Neuronal stem cell (in vitro differentiated cells): ENCODE results near the gene ATP6V1E1.

Source experiments
- DNase-seq: peaks from one replicate; pipeline ENCODE4 v3.0.0-alpha.2; 2013; ENCODE audit warnings: low spot score
- H2AFZ ChIP-seq: one replicate; pipeline ENCODE4 v1.6.1; 2013; ENCODE audit warnings: mild to moderate bottlenecking, low read length, inconsistent platforms
- H2AK5ac ChIP-seq: 2 replicates; pipeline ENCODE4 v1.6.1; 2013; ENCODE audit warnings: low read depth, mild to moderate bottlenecking, inconsistent platforms, low read length, moderate library complexity, mixed read lengths
- H2BK120ac ChIP-seq: 2 replicates; pipeline ENCODE4 v1.6.1; 2013; ENCODE audit warnings: low read depth, mild to moderate bottlenecking, inconsistent platforms, low read length, moderate library complexity, mixed read lengths
- H2BK12ac ChIP-seq: one replicate; pipeline ENCODE4 v1.6.1; 2013; ENCODE audit warnings: low read length, inconsistent platforms
- H2BK15ac ChIP-seq: 2 replicates; pipeline ENCODE4 v1.6.1; 2013; ENCODE audit warnings: mild to moderate bottlenecking, low read length, inconsistent platforms, mixed read lengths
- H2BK5ac ChIP-seq: one replicate; pipeline ENCODE4 v1.6.1; 2013; ENCODE audit warnings: inconsistent platforms, mild to moderate bottlenecking, low read length, moderate library complexity
- H3K14ac ChIP-seq: one replicate; pipeline ENCODE4 v1.6.1; 2013; ENCODE audit warnings: low read length, inconsistent platforms
- H3K18ac ChIP-seq: 2 replicates; pipeline ENCODE4 v1.6.1; 2013; ENCODE audit warnings: low read length, inconsistent platforms
- H3K23ac ChIP-seq: 2 replicates; pipeline ENCODE4 v1.6.1; 2013; ENCODE audit warnings: low read depth, mild to moderate bottlenecking, mixed read lengths, low read length, inconsistent platforms; ENCODE audit not compliant: poor library complexity
- H3K27ac ChIP-seq: replicated peaks from 3 replicates; pipeline ENCODE4 v1.5.1; 2013; ENCODE audit warnings: low read length, inconsistent platforms
- H3K27me3 ChIP-seq, 3 experiments: 2 replicates each; pipeline ENCODE4 v1.6.1; 2013; ENCODE audit warnings: low read length in 3 of 3, mild to moderate bottlenecking in 2 of 3, inconsistent platforms in 1 of 3, low read depth in 1 of 3, mixed read lengths in 1 of 3, moderate library complexity in 1 of 3; ENCODE audit not compliant: control insufficient read depth in 3 of 3, insufficient read depth in 3 of 3
- H3K36me3 ChIP-seq, 2 donors: replicated peaks in 1 of 2; 2 replicates each; pipeline ENCODE4 v1.6.1; 2013; ENCODE audit warnings: low read length in 2 of 2; ENCODE audit not compliant: control insufficient read depth in 2 of 2, insufficient read depth in 2 of 2
- H3K4ac ChIP-seq: 2 replicates; pipeline ENCODE4 v1.6.1; 2013; ENCODE audit warnings: inconsistent platforms, mild to moderate bottlenecking, low read length, moderate library complexity
- H3K4me1 ChIP-seq, 2 donors: 1 replicate in 1 of 2; 2 replicates in 1 of 2; pipeline ENCODE4 v1.6.1; 2013; ENCODE audit warnings: low read length in 2 of 2, low read depth in 1 of 2; ENCODE audit not compliant: control insufficient read depth in 2 of 2, insufficient read depth in 1 of 2
- H3K4me2 ChIP-seq: one replicate; pipeline ENCODE4 v1.6.1; 2013; ENCODE audit warnings: mild to moderate bottlenecking, low read length, inconsistent platforms; ENCODE audit not compliant: insufficient read depth, poor library complexity, severe bottlenecking
- H3K4me3 ChIP-seq, 2 donors: 2 replicates each; pipeline ENCODE4 v1.5.1; 2013; ENCODE audit warnings: low read length in 2 of 2, mild to moderate bottlenecking in 2 of 2, inconsistent platforms in 1 of 2, moderate library complexity in 1 of 2
- H3K79me1 ChIP-seq: one replicate; pipeline ENCODE4 v1.6.1; 2013; ENCODE audit warnings: low read depth, mild to moderate bottlenecking, inconsistent platforms, low read length, moderate library complexity
- H3K9ac ChIP-seq: one replicate; pipeline ENCODE4 v1.6.1; 2013; ENCODE audit warnings: mild to moderate bottlenecking, low read depth, low read length, inconsistent platforms; ENCODE audit not compliant: poor library complexity
- H3K9me3 ChIP-seq, 2 donors: replicated peaks in 1 of 2; 2 replicates each; pipeline versions ENCODE3 to v1.6.1; 2013; ENCODE audit warnings: low read length in 2 of 2, mild to moderate bottlenecking in 2 of 2, inconsistent platforms in 1 of 2, low read depth in 1 of 2, mixed read lengths in 1 of 2, moderate library complexity in 1 of 2; ENCODE audit not compliant: control insufficient read depth in 2 of 2, insufficient read depth in 1 of 2
- H4K8ac ChIP-seq: one replicate; pipeline ENCODE4 v1.6.1; 2013; ENCODE audit warnings: low read depth, mild to moderate bottlenecking, inconsistent platforms, low read length, moderate library complexity
- H4K91ac ChIP-seq: one replicate; pipeline ENCODE4 v1.6.1; 2013; ENCODE audit warnings: low read length, low read depth, mild to moderate bottlenecking, inconsistent platforms; ENCODE audit not compliant: poor library complexity
- WGBS, 2 donors: extraction: QIAGEN DNeasy Blood & Tissue Kit; methylation state at CpG; one replicate each; pipeline ENCODE4 v1.1.7; 2013; ENCODE audit warnings: missing lambda C conversion rate in 2 of 2, mixed read lengths in 1 of 2; ENCODE audit not compliant: insufficient read length in 2 of 2, insufficient replicate concordance in 1 of 2; ENCODE audit errors: extremely low coverage in 2 of 2; 5-methylcytosine and 5-hydroxymethylcytosine counted together

The ATP6V1E1 gene

DNA sequence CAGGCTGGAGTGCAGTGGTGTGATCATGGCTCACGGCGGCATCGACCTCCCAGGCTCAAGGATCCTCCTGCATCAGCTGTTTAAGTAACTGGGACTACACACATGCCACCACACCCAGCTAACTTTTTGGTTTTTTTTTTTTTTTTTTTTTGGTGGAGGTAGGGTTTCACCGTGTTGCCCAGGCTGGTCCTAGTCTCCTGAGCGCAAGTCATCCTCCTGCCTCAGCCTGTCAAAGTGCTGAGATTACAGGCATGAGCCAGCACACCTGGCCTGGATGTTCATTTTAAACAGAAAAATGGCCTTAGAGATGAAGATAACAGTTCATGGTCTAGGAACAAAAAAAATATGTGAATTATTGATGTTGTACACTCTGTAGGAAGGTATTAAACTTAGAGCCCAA lies 78.9 kb downstream of the ATP6V1E1 start:
- Histone ChIP-seq H2AFZ (no peak overlapping the region), H3K18ac (no peak overlapping the region), H2BK15ac (no peak overlapping the region), H3K9ac (no peak overlapping the region), H3K23ac (no peak overlapping the region), H3K27ac (no peak overlapping the region), H3K27me3 (no peaks in the 10 kb centered on the region), H2BK120ac (no peak overlapping the region), H3K9me3 (peaks cover 0 to 2% of the 10 kb centered on the region in 2 donors), H3K4me1 (no peaks in the 10 kb centered on the region), H3K36me3 (peaks cover 56 to 85% of the 10 kb centered on the region in 2 donors), H2BK12ac (no peak overlapping the region), H3K4me2 (no peak overlapping the region), H2BK5ac (no peak overlapping the region), H3K14ac (no peak overlapping the region), H2AK5ac (no peak overlapping the region), H3K4ac (no peak overlapping the region), H3K79me1 (no peaks in the 10 kb centered on the region), H4K91ac (no peak overlapping the region), H4K8ac (no peak overlapping the region), H3K4me3 (no peak overlapping the region)
- WGBS, 2 donors, result no CpG with 5 or more reads among the region's 5 CpGs
- no peak for DNase-seq

DNA sequence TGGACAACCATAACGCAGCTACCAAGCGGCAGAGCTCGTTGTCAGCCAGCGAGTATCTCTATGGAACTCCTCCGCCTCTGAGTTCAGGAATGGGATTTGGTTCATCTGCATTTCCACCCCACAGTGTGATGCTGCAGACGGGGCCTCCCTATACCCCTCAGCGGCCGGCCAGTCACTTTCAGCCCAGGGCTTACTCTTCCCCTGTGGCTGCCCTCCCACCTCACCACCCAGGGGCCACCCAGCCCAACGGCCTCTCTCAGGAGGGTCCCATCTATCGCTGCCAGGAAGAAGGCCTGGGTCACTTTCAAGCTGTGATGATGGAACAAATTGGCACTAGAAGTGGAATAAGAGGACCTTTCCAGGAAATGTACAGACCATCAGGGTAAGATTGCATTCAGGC lies 79.4 kb downstream of the ATP6V1E1 start:
- no peak overlapping the region for H2BK5ac ChIP-seq
- no peak overlapping the region for H3K4me3 ChIP-seq
- no peak overlapping the region for H3K9ac ChIP-seq
- no peak overlapping the region for H4K8ac ChIP-seq
- H3K27me3 ChIP-seq, result no peaks in the 10 kb centered on the region
- peaks cover 0 to 2% of the 10 kb centered on the region in 2 donors for H3K9me3 ChIP-seq
- H3K27ac ChIP-seq, result no peak overlapping the region
- no CpG with 5 or more reads among the region's 10 CpGs for WGBS, 2 donors
- no peak overlapping the region for H2BK15ac ChIP-seq
- no peak overlapping the region for H3K18ac ChIP-seq
- no peak overlapping the region for H2AK5ac ChIP-seq
- H2AFZ ChIP-seq, result no peak overlapping the region
- no peak overlapping the region for H3K23ac ChIP-seq
- H3K36me3 ChIP-seq, result peaks cover 52 to 84% of the 10 kb centered on the region in 2 donors
- no peak overlapping the region for H2BK12ac ChIP-seq
- H3K4me1 ChIP-seq, result no peaks in the 10 kb centered on the region
- no peak overlapping the region for H3K4me2 ChIP-seq
- H3K4ac ChIP-seq, result no peak overlapping the region
- DNase-seq, result no peak
- no peak overlapping the region for H3K14ac ChIP-seq
- no peak overlapping the region for H4K91ac ChIP-seq
- no peak overlapping the region for H2BK120ac ChIP-seq
- H3K79me1 ChIP-seq, result no peaks in the 10 kb centered on the region

DNA sequence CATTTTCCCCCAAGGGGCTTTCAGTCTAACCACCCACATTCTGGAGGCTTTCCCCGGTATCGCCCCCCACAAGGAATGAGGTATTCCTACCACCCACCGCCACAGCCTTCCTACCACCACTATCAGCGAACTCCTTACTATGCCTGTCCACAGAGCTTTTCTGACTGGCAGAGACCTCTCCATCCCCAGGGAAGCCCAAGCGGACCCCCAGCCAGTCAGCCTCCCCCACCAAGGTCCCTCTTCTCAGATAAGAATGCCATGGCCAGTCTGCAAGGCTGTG lies 79.9 kb downstream of the ATP6V1E1 start:
- peaks cover 0 to 2% of the 10 kb centered on the region in 2 donors for H3K9me3 ChIP-seq
- H3K27ac ChIP-seq, result no peak overlapping the region
- H3K14ac ChIP-seq, result no peak overlapping the region
- H2AFZ ChIP-seq, result no peak overlapping the region
- no peak overlapping the region for H3K4ac ChIP-seq
- no peaks in the 10 kb centered on the region for H3K27me3 ChIP-seq
- no peak overlapping the region for H3K23ac ChIP-seq
- no peak overlapping the region for H2BK120ac ChIP-seq
- H4K91ac ChIP-seq, result no peak overlapping the region
- H3K79me1 ChIP-seq, result no peaks in the 10 kb centered on the region
- H3K4me1 ChIP-seq, result no peaks in the 10 kb centered on the region
- peaks cover 55 to 82% of the 10 kb centered on the region in 2 donors for H3K36me3 ChIP-seq
- H2BK5ac ChIP-seq, result no peak overlapping the region
- no CpG with 5 or more reads among the region's 5 CpGs for WGBS, 2 donors
- H3K9ac ChIP-seq, result no peak overlapping the region
- no peak overlapping the region for H2BK12ac ChIP-seq
- H3K4me3 ChIP-seq, result no peak overlapping the region
- H2AK5ac ChIP-seq, result no peak overlapping the region
- H2BK15ac ChIP-seq, result no peak overlapping the region
- no peak overlapping the region for H3K18ac ChIP-seq
- DNase-seq, result no peak
- no peak overlapping the region for H4K8ac ChIP-seq
- no peak overlapping the region for H3K4me2 ChIP-seq

DNA sequence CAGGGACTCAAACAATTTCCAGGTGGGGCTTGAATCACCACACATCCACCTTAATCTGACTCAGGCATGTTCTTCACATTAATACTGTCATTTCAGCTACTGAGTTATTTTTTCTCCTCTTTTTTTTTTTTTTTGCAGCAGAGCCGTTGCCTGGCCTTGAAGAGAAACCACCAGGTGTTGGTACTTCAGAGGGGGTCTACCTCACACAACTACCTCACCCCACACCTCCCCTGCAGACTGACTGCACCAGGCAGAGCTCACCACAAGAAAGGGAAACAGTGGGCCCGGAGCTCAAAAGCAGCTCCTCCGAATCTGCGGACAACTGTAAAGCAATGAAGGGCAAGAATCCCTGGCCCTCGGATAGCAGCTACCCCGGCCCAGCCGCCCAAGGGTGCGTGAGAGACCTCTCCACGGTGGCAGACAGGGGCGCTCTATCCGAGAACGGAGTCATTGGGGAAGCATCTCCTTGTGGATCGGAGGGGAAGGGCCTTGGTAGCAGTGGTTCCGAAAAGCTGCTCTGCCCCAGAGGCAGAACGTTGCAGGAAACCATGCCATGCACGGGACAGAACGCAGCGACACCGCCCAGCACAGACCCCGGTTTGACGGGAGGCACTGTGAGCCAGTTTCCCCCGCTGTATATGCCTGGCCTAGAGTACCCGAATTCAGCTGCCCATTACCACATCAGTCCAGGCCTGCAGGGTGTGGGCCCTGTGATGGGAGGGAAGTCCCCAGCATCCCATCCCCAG lies 80.4 kb downstream of the ATP6V1E1 start:
- Histone ChIP-seq H2AK5ac (no peak overlapping the region), H3K14ac (no peak overlapping the region), H3K18ac (no peak overlapping the region), H3K36me3 (peaks cover 56 to 82% of the 10 kb centered on the region in 2 donors), H2BK12ac (no peak overlapping the region), H3K27ac (no peak overlapping the region), H2BK5ac (no peak overlapping the region), H2BK15ac (no peak overlapping the region), H4K91ac (no peak overlapping the region), H3K4me3 (peak overlapping the region in 1 of 2 donors; percentile 9), H4K8ac (no peak overlapping the region), H3K23ac (peak overlapping the region; percentile 45), H3K9ac (peak overlapping the region; percentile 67), H3K4me2 (no peak overlapping the region), H3K27me3 (no peaks in the 10 kb centered on the region), H2BK120ac (no peak overlapping the region), H3K4me1 (no peaks in the 10 kb centered on the region), H3K9me3 (peaks cover 0 to 2% of the 10 kb centered on the region in 2 donors), H2AFZ (no peak overlapping the region), H3K79me1 (no peaks in the 10 kb centered on the region), H3K4ac (no peak overlapping the region)
- no CpG with 5 or more reads among the region's 23 CpGs for WGBS, 2 donors
- DNase-seq, result no peak
